Measurements from ENCODE around the gene DLG2.

DLG2 gene

GRCh38 chr11:83827520-83827919 lies 1799.6 kb downstream of the DLG2 start:
- in situ Hi-C loops (cut with MboI; ENCODE audit: low sequenced_read_pairs, unreplicated experiment), result loop anchor here (25.0 kb wide), 3 partner anchors 435 to 735 kb away; no protein-coding TSS in a partner anchor
- no peak for DNase-seq (ENCODE audit: low spot score)
- TF ChIP-seq CTCF (IDR thresholded peaks at IDR 0.05; ENCODE audit: borderline replicate concordance, control extremely low read depth, extremely low read depth, insufficient read depth, missing control alignments), result no peak

- in situ Hi-C loops (cut with MboI; ENCODE audit: low sequenced_read_pairs, unreplicated experiment), result loop anchor here (25.0 kb wide), 3 partner anchors 436 to 736 kb away; no protein-coding TSS in a partner anchor
- TF ChIP-seq CTCF (IDR thresholded peaks at IDR 0.05; ENCODE audit: borderline replicate concordance, control extremely low read depth, extremely low read depth, insufficient read depth, missing control alignments), result no peak
- DNase-seq (ENCODE audit: low spot score), result no peak
Measured at GRCh38 chr11:83826078-83826477, 1801.1 kb downstream of the DLG2 start.

- in situ Hi-C loops (cut with MboI; ENCODE audit: low sequenced_read_pairs, unreplicated experiment), result loop anchor here (25.0 kb wide), 4 partner anchors 536 to 1111 kb away; partner anchors contain the start of gene CCDC90B
- TF ChIP-seq CTCF (IDR thresholded peaks at IDR 0.05; ENCODE audit: borderline replicate concordance, control extremely low read depth, extremely low read depth, insufficient read depth, missing control alignments), result no peak
- DNase-seq (ENCODE audit: low spot score), result no peak
Measured at GRCh38 chr11:83823461-83824025, 1803.6 kb downstream of the DLG2 start.

GRCh38 chr11:83819931-83820549 lies 1807.1 kb downstream of the DLG2 start:
- no peak for DNase-seq (ENCODE audit: low spot score)
- TF ChIP-seq CTCF (IDR thresholded peaks at IDR 0.05; ENCODE audit: borderline replicate concordance, control extremely low read depth, extremely low read depth, insufficient read depth, missing control alignments), result peak; percentile 15
- in situ Hi-C loops (cut with MboI; ENCODE audit: low sequenced_read_pairs, unreplicated experiment), result loop anchor here (25.0 kb wide), 4 partner anchors 533 to 1108 kb away; partner anchors contain the start of gene CCDC90B

GRCh38 chr11:83818349-83818748 lies 1808.8 kb downstream of the DLG2 start:
- in situ Hi-C loops (cut with MboI; ENCODE audit: low sequenced_read_pairs, unreplicated experiment), result loop anchor here (25.0 kb wide), 4 partner anchors 531 to 1106 kb away; partner anchors contain the start of gene CCDC90B
- TF ChIP-seq CTCF (IDR thresholded peaks at IDR 0.05; ENCODE audit: borderline replicate concordance, control extremely low read depth, extremely low read depth, insufficient read depth, missing control alignments), result no peak
- DNase-seq (ENCODE audit: low spot score), result no peak

- TF ChIP-seq CTCF (IDR thresholded peaks at IDR 0.05; ENCODE audit: borderline replicate concordance, control extremely low read depth, extremely low read depth, insufficient read depth, missing control alignments), result peak; percentile 32
- in situ Hi-C loops (cut with MboI; ENCODE audit: low sequenced_read_pairs, unreplicated experiment), result loop anchor here (25.0 kb wide), 4 partner anchors 529 to 1104 kb away; partner anchors contain the start of gene CCDC90B
- no peak for DNase-seq (ENCODE audit: low spot score)
Measured at GRCh38 chr11:83816572-83817187, 1810.5 kb downstream of the DLG2 start.
